PC-3 (cell line): ENCODE results near the gene DAPP1. TPM values are rescaled to one million over a fixed set of nuclear protein-coding genes. Genes with fewer than 3 reads are reported as not detected.

ENCODE experiments used
- ATAC-seq: fragments of 200-7000 bp; cut with Tn5 transposase; 2 replicates; pipeline ENCODE4 v1.9.1; 2020; ENCODE audit warnings: mild to moderate bottlenecking, moderate library complexity
- BruUV-seq: library from RNA; stranded (reverse); fragments of 400-500 nt; replicated peaks from 2 replicates; lab custom pipeline; 2021; lab: Mats Ljungman, UMichigan
- CTCF ChIA-PET: fragments of 300-600 bp; sonication (Branson Sonifier 250); formaldehyde crosslinking; loops from one replicate; lab custom pipeline; 2022; ENCODE audit warnings: antibody characterized with exemption; lab: Charles Lee
- POLR2A ChIA-PET: fragments of 300-600 bp; sonication (Branson Sonifier 250); formaldehyde crosslinking; loops from one replicate; lab custom pipeline; 2022; ENCODE audit warnings: antibody characterized with exemption; ENCODE audit not compliant: unreplicated experiment; lab: Charles Lee
- DNase-seq: peaks from one replicate; pipeline ENCODE4 v3.0.0-alpha.2; 2015
- H2AFZ ChIP-seq: fragments of 300-600 bp; sonication (generic); 2 replicates; pipeline ENCODE4 v1.6.0; 2016; ENCODE audit warnings: antibody characterized with exemption, low read length
- H3F3A ChIP-seq: fragments of 300-600 bp; sonication (generic); one replicate; pipeline ENCODE4 v1.6.0; 2017; ENCODE audit warnings: antibody characterized with exemption, low read length, control low read depth, mild to moderate bottlenecking; ENCODE audit not compliant: unreplicated experiment
- H3K27ac ChIP-seq: fragments of 300-600 bp; sonication (generic); 2 replicates; pipeline ENCODE4 v1.5.1; 2016; ENCODE audit warnings: mild to moderate bottlenecking, low read length
- H3K27me3 ChIP-seq: fragments of 300-600 bp; sonication (generic); 2 replicates; pipeline ENCODE4 v1.6.1; 2016; ENCODE audit warnings: low read length, mixed read lengths
- H3K36me3 ChIP-seq: fragments of 300-600 bp; sonication (generic); 2 replicates; pipeline ENCODE4 v1.6.1; 2016; ENCODE audit warnings: low read depth, mixed run types, low read length, mixed read lengths
- H3K4me1 ChIP-seq: fragments of 300-600 bp; sonication (generic); 2 replicates; pipeline ENCODE4 v1.5.1; 2016; ENCODE audit warnings: low read length; ENCODE audit not compliant: insufficient read depth
- H3K4me2 ChIP-seq: fragments of 300-600 bp; sonication (generic); 2 replicates; pipeline ENCODE4 v1.6.0; 2016; ENCODE audit warnings: low read length
- H3K4me3 ChIP-seq: fragments of 300-600 bp; sonication (generic); 2 replicates; pipeline ENCODE4 v1.5.1; 2016; ENCODE audit warnings: mild to moderate bottlenecking, low read length, mixed read lengths
- H3K79me2 ChIP-seq: fragments of 300-600 bp; sonication (generic); 2 replicates; pipeline ENCODE4 v1.6.1; 2017; ENCODE audit warnings: low read length, mixed read lengths
- H3K9ac ChIP-seq: fragments of 300-600 bp; sonication (generic); 2 replicates; pipeline ENCODE4 v1.6.0; 2016; ENCODE audit warnings: mild to moderate bottlenecking, low read length
- H3K9me2 ChIP-seq: fragments of 300-600 bp; sonication (generic); replicated peaks from 2 replicates; pipeline ENCODE4 v1.6.1; 2016; ENCODE audit warnings: mixed run types, low read length, mixed read lengths
- H3K9me3 ChIP-seq: fragments of 300-600 bp; sonication (generic); 2 replicates; pipeline ENCODE4 v1.6.1; 2016; ENCODE audit warnings: low read length, mixed read lengths
- H4K20me1 ChIP-seq: fragments of 300-600 bp; sonication (generic); 2 replicates; pipeline ENCODE4 v1.6.1; 2016; ENCODE audit warnings: low read length, mixed read lengths
- EZH2 ChIP-seq: fragments of 300-600 bp; sonication (generic); IDR thresholded peaks from one replicate; pipeline ENCODE4 v1.6.1; 2017; ENCODE audit warnings: antibody characterized with exemption, mild to moderate bottlenecking, low read length; ENCODE audit not compliant: unreplicated experiment
- EZH2phosphoT487 ChIP-seq: fragments of 300-600 bp; sonication (generic); IDR thresholded peaks from 2 replicates; pipeline ENCODE4 v1.6.1; 2018; ENCODE audit warnings: mild to moderate bottlenecking, antibody characterized with exemption, low read length, borderline replicate concordance
- intact Hi-C: fragments of 100-400 bp; cut with micrococcal nuclease; formaldehyde crosslinking; loops from 2 replicates; pipeline ENCODE4 v1.9.0; 2023
- total RNA-seq: library from RNA; depleted of rRNA; stranded (reverse); fragments of >200 nt; gene quantifications from 2 replicates; pipeline ENCODE4 v1.2.3, GENCODE V29; 2014
- TF ChIP-seq, protein P1 (sequence below): fragments of 300-600 bp; sonication (generic); conservative IDR thresholded peaks from 2 replicates; pipeline ENCODE4 v1.5.1; 2017; ENCODE audit warnings: antibody characterized with exemption, low read depth, mild to moderate bottlenecking, low read length

The DAPP1 gene
- total RNA-seq, 1 experiment from 2014 or later: 11.6 TPM

- Histone ChIP-seq H3K36me3 (no peaks in the 10 kb centered on the region), H3F3A (no peaks in the 10 kb centered on the region), H3K4me2 (no peak overlapping the region), H3K27me3 (no peaks in the 10 kb centered on the region), H3K79me2 (no peaks in the 10 kb centered on the region), H3K9me2 (no peaks in the 10 kb centered on the region), H3K4me1 (no peaks in the 10 kb centered on the region), H3K9ac (no peak overlapping the region), H3K4me3 (no peak overlapping the region), H4K20me1 (no peaks in the 10 kb centered on the region), H3K27ac (no peak overlapping the region), H3K9me3 (no peaks in the 10 kb centered on the region), H2AFZ (no peak overlapping the region)
- ChIA-PET POLR2A (no interaction called here), CTCF (no interaction called here)
- TF ChIP-seq EZH2phosphoT487 (no peak), EZH2 (no peak)
- TF ChIP-seq, protein P1, sequence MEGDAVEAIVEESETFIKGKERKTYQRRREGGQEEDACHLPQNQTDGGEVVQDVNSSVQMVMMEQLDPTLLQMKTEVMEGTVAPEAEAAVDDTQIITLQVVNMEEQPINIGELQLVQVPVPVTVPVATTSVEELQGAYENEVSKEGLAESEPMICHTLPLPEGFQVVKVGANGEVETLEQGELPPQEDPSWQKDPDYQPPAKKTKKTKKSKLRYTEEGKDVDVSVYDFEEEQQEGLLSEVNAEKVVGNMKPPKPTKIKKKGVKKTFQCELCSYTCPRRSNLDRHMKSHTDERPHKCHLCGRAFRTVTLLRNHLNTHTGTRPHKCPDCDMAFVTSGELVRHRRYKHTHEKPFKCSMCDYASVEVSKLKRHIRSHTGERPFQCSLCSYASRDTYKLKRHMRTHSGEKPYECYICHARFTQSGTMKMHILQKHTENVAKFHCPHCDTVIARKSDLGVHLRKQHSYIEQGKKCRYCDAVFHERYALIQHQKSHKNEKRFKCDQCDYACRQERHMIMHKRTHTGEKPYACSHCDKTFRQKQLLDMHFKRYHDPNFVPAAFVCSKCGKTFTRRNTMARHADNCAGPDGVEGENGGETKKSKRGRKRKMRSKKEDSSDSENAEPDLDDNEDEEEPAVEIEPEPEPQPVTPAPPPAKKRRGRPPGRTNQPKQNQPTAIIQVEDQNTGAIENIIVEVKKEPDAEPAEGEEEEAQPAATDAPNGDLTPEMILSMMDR: no peak
- intact Hi-C loops: no loop called here
- no peak for ATAC-seq
- DNase-seq: no peak
- no TSS peak for BruUV-seq
These were observed 30.8 kb downstream of the DAPP1 start for GRCh38 chr4:99847362-99847976.

DNA sequence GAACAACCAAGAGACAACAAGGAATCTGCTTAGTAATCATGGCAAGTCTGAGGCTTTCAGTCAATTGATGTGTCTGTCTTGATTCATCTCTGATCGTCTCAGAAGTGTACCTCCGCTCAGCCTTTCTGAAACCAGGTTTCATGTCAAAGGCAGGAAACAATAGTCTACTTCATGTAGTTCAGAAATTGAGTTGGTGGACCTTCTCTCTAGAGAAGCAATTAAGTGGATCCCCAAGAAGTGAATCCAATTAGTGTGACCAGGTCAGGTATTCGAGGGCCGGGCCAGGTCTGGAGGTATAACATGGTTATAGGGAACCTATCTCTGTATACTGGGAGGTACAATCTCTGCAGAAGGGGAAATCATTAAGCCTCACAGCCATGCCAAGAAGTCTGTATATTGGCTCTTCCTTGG, 32.0 kb downstream of the DAPP1 start:
- CTCF ChIA-PET: no interaction called here
- no peak for ATAC-seq

More for the DNA sequence above, 32.0 kb downstream of the DAPP1 start:
- intact Hi-C loops: no loop called here
- H3K4me1 ChIP-seq: no peaks in the 10 kb centered on the region
- no peaks in the 10 kb centered on the region for H4K20me1 ChIP-seq
- TF ChIP-seq EZH2: no peak
- TF ChIP-seq, protein P1: no peak
- no peak for TF ChIP-seq EZH2phosphoT487
- H3K9me2 ChIP-seq: no peaks in the 10 kb centered on the region
- no peak overlapping the region for H3K4me2 ChIP-seq
- no TSS peak for BruUV-seq
- no peak overlapping the region for H3K4me3 ChIP-seq
- H3K27ac ChIP-seq: no peak overlapping the region
- no peaks in the 10 kb centered on the region for H3K9me3 ChIP-seq
- no peaks in the 10 kb centered on the region for H3K27me3 ChIP-seq
- no peak for DNase-seq
- no peak overlapping the region for H3K9ac ChIP-seq
- POLR2A ChIA-PET: no interaction called here
- H2AFZ ChIP-seq: no peak overlapping the region
- no peaks in the 10 kb centered on the region for H3K79me2 ChIP-seq
- no peaks in the 10 kb centered on the region for H3K36me3 ChIP-seq
- H3F3A ChIP-seq: no peaks in the 10 kb centered on the region
